HEK293T (cell line): ENCODE measurements around the gene C2orf78.

Source experiments
- CTBP1 ChIP-seq: fragments of 450-650 bp; IDR thresholded peaks from 2 replicates; pipeline ENCODE4 v1.6.1; 2016; ENCODE audit warnings: borderline replicate concordance
- ELF4 ChIP-seq: fragments of 450-650 bp; IDR thresholded peaks from 2 replicates; pipeline ENCODE4 v1.6.1; 2017; ENCODE audit warnings: antibody characterized with exemption
- FOXA1 ChIP-seq: fragments of 450-650 bp; IDR thresholded peaks from 2 replicates; pipeline ENCODE4 v1.6.1; 2016; ENCODE audit warnings: mild to moderate bottlenecking
- SUZ12 ChIP-seq: fragments of 450-650 bp; IDR thresholded peaks from 2 replicates; pipeline ENCODE4 v1.6.1; 2016; ENCODE audit warnings: mild to moderate bottlenecking
- TARDBP ChIP-seq: fragments of 450-650 bp; IDR thresholded peaks from 2 replicates; pipeline ENCODE4 v1.6.1; 2016
- ZNF384 ChIP-seq: fragments of 450-650 bp; IDR thresholded peaks from 2 replicates; pipeline ENCODE4 v1.6.1; 2016

DNA sequence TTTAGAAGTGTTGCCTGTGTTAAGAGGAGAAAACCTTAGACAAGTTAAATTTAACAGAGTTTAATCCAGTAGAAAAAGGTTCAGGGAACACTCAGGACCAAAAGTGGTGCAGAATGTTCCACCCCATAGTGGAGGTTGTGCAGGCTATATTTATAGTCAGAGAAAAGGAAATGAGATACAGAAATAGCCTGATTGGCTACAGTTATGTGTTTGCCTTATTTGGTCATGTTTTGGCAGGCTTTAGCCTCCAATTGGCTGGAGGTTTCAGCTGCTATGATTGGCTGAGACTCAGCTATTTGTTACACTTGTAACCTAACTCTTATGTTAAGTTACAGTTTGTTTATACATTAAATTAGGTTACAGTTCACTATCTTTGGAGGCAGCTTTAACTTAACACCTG is 48.9 kb downstream of the C2orf78 start:
- no peak for TF ChIP-seq TARDBP
- TF ChIP-seq ZNF384 = no peak
- TF ChIP-seq ELF4 = no peak
- TF ChIP-seq FOXA1 = no peak
- no peak for TF ChIP-seq CTBP1
- no peak for TF ChIP-seq SUZ12
